Suprapubic skin (tissue), 4 donors: ENCODE measurements around the gene MYO16. TPM values are rescaled to one million over a fixed set of nuclear protein-coding genes. Genes with fewer than 3 reads are reported as not detected.

ENCODE experiments used
- DNase-seq, 2 donors: peaks; one replicate each; pipeline ENCODE4 v3.0.0-alpha.2; 2019; ENCODE audit warnings: low spot score in 2 of 2
- H3K27ac ChIP-seq: fragments of 200-600 bp; sonication (generic); one replicate; pipeline ENCODE4 v1.5.1; 2019
- H3K27me3 ChIP-seq: fragments of 200-600 bp; sonication (generic); one replicate; pipeline ENCODE4 v1.5.1; 2019
- H3K36me3 ChIP-seq: fragments of 200-600 bp; sonication (generic); one replicate; pipeline ENCODE4 v1.5.1; 2019
- H3K4me1 ChIP-seq: fragments of 200-600 bp; sonication (generic); one replicate; pipeline ENCODE4 v1.5.1; 2019
- H3K4me3 ChIP-seq: fragments of 200-600 bp; sonication (generic); one replicate; pipeline ENCODE4 v1.5.1; 2019; ENCODE audit warnings: mild to moderate bottlenecking
- H3K9me3 ChIP-seq: fragments of 200-600 bp; sonication (generic); one replicate; pipeline ENCODE4 v1.5.1; 2019
- EP300 ChIP-seq: sonication (generic); formaldehyde crosslinking; IDR thresholded peaks from one replicate; pipeline ENCODE4 v1.6.1; 2017; ENCODE audit warnings: antibody characterized with exemption
- POLR2A ChIP-seq, 2 donors: fragments of 450-650 bp; IDR thresholded peaks; one replicate each; pipeline ENCODE4 v1.6.1; 2017; ENCODE audit warnings: antibody characterized with exemption in 2 of 2, mild to moderate bottlenecking in 2 of 2, moderate library complexity in 2 of 2
- POLR2AphosphoS5 ChIP-seq, 3 donors: sonication (generic); formaldehyde crosslinking; IDR thresholded peaks; one replicate each; pipeline ENCODE4 v1.6.1; 2017; ENCODE audit warnings: antibody characterized with exemption in 3 of 3
- WGBS: methylation state at CpG from one replicate; pipeline ENCODE4 v1.1.5; 2018; 5-methylcytosine and 5-hydroxymethylcytosine counted together
- total RNA-seq, 4 donors: library from RNA; depleted of rRNA; stranded (reverse); fragments of >200 nt; gene quantifications; one replicate each; pipeline ENCODE4 v1.1.0, GENCODE V29; 2016
- TF ChIP-seq, protein P1 (sequence below), 2 donors: fragments of 200-600 bp in 1 of 2; fragments of 450-650 bp in 1 of 2; sonication (generic) in 1 of 2; IDR thresholded peaks; one replicate each; pipeline ENCODE4 v1.5.1; 2016 to 2019; ENCODE audit warnings: antibody characterized with exemption in 2 of 2, mild to moderate bottlenecking in 1 of 2, moderate library complexity in 1 of 2

MYO16 gene
- total RNA-seq, 4 donors from 2014 or later, result 0.08 to 0.98 (median 0.25) TPM

DNA sequence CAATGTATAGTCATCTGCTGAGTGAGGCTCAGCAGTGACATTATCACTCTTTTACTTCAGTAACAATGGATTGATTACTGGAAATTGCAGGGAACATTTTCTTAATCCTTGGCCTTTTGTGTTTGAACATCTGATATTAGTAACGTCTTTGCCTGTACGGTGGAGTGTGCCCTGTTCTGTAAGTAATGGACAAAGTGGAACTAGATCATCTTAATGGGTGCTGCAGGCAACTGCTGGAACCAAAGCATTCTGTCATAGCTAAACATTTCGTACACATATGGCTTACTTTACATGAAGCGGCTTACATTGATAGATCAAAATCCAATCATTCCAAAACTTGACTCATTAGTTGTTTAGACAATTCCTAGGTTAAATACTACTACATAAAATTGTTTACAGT is 114.1 kb downstream of the MYO16 start:
- WGBS, result 91% methylated on average over 4 of the region's 4 CpGs
- no peak for TF ChIP-seq EP300
- TF ChIP-seq POLR2AphosphoS5 (IDR thresholded peaks at IDR 0.05), result no peak
- TF ChIP-seq POLR2A (IDR thresholded peaks at IDR 0.05), result no peak
- TF ChIP-seq, protein P1, sequence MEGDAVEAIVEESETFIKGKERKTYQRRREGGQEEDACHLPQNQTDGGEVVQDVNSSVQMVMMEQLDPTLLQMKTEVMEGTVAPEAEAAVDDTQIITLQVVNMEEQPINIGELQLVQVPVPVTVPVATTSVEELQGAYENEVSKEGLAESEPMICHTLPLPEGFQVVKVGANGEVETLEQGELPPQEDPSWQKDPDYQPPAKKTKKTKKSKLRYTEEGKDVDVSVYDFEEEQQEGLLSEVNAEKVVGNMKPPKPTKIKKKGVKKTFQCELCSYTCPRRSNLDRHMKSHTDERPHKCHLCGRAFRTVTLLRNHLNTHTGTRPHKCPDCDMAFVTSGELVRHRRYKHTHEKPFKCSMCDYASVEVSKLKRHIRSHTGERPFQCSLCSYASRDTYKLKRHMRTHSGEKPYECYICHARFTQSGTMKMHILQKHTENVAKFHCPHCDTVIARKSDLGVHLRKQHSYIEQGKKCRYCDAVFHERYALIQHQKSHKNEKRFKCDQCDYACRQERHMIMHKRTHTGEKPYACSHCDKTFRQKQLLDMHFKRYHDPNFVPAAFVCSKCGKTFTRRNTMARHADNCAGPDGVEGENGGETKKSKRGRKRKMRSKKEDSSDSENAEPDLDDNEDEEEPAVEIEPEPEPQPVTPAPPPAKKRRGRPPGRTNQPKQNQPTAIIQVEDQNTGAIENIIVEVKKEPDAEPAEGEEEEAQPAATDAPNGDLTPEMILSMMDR (IDR thresholded peaks at IDR 0.05), result no peak
- no peaks in the 10 kb centered on the region for H3K36me3 ChIP-seq
- no peak overlapping the region for H3K4me3 ChIP-seq
- no peaks in the 10 kb centered on the region for H3K27me3 ChIP-seq
- DNase-seq, result no peak
- no peaks in the 10 kb centered on the region for H3K9me3 ChIP-seq
- H3K27ac ChIP-seq, result no peak overlapping the region
- no peaks in the 10 kb centered on the region for H3K4me1 ChIP-seq

DNA sequence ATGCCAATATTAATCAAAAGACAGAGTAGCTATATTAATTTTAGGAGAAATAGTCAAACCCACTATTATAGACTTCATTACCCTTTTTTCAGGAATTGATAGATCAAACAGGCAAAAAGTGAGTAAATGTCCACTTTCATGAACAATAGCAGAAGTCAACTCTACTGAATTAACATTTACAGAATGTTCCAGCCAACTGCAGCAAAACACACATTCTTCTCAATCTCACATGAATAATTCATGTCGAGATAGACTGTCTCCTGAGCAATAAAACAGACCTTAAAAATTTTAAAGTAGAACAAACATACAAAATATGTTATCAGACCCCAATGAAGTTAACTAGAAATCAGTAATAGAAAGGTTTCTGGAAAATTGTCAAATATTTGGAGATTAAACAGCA is 118.4 kb downstream of the MYO16 start:
- Histone ChIP-seq H3K9me3 (no peaks in the 10 kb centered on the region), H3K36me3 (no peaks in the 10 kb centered on the region), H3K27ac (no peak overlapping the region), H3K27me3 (no peaks in the 10 kb centered on the region), H3K4me3 (no peak overlapping the region), H3K4me1 (no peaks in the 10 kb centered on the region)
- DNase-seq, result no peak
- WGBS, result 68% methylated on average over 1 of the region's 1 CpG
- no peak for TF ChIP-seq POLR2A (IDR thresholded peaks at IDR 0.05)

DNA sequence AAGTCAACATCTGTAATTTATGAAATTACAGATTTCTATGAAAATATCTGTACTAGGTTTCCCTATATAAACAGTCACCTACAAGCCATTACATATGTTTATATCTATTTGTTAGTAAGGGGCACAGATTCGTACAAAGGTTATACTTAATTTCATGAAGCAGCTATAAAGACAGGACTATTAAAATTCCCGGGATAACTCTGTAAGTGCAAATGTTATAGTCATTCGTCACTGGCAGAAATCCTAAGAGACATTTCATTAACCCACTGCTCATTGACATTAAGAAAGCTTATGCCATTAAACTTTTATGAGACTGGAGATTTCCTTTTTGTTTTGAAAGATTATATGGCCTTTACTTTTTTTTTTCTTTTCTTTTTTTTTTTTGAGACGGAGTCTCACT is 122.9 kb downstream of the MYO16 start:
- Histone ChIP-seq H3K4me1 (no peaks in the 10 kb centered on the region), H3K9me3 (no peaks in the 10 kb centered on the region), H3K27ac (no peak overlapping the region), H3K27me3 (no peaks in the 10 kb centered on the region), H3K4me3 (no peak overlapping the region), H3K36me3 (no peaks in the 10 kb centered on the region)
- WGBS, result 72% methylated on average over 4 of the region's 4 CpGs
- no peak for TF ChIP-seq POLR2A (IDR thresholded peaks at IDR 0.05)
- no peak for TF ChIP-seq POLR2AphosphoS5 (IDR thresholded peaks at IDR 0.05)
- no peak for TF ChIP-seq EP300
- TF ChIP-seq, protein P1 (IDR thresholded peaks at IDR 0.05), result no peak
- no peak for DNase-seq

DNA sequence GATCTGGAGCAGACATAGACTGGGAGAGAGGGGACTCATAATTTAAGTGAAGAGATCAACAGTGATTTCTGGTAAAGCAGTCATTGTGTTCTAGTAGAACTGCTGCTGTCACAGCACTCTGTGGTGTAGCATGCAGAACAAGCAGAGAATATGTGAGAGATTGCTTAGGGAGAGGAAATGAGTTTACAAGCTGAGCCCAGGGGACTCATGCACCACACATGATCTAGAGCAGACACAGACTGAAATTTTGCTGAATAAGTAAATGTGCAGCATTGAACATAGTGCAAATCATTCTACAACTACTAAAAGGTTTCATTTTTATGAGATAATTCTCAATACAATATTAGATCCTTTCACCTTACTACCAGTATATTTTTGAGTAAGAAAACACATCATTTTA is 125.7 kb downstream of the MYO16 start:
- H3K36me3 ChIP-seq, result no peaks in the 10 kb centered on the region
- DNase-seq, result no peak
- TF ChIP-seq, protein P1 (IDR thresholded peaks at IDR 0.05), result no peak
- TF ChIP-seq EP300, result no peak
- TF ChIP-seq POLR2AphosphoS5 (IDR thresholded peaks at IDR 0.05), result no peak
- no peak for TF ChIP-seq POLR2A (IDR thresholded peaks at IDR 0.05)
- no peak overlapping the region for H3K4me3 ChIP-seq
- no peak overlapping the region for H3K27ac ChIP-seq
- H3K27me3 ChIP-seq, result no peaks in the 10 kb centered on the region
- H3K9me3 ChIP-seq, result no peaks in the 10 kb centered on the region
- no peaks in the 10 kb centered on the region for H3K4me1 ChIP-seq

DNA sequence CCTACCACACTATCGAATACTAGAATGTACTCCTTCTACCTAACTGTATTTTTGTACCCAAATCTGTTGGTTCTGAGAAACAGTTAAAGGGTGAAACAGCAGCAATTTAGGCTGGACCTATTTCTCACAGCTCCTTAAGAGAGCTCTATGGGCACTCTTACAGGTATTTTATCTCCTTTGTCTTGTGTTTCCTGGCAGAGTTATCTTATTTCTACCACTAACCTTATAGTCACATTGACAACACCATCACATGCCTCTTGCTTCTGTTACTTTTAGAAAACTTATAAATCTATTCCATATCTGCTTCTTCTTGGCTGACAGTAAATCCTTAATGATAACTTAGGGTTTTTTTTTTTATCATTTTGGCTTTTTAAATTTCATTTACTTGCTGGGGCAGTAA is 130.7 kb downstream of the MYO16 start:
- Histone ChIP-seq H3K36me3 (no peaks in the 10 kb centered on the region), H3K4me1 (no peaks in the 10 kb centered on the region), H3K27me3 (no peaks in the 10 kb centered on the region), H3K4me3 (no peak overlapping the region), H3K27ac (no peak overlapping the region), H3K9me3 (no peaks in the 10 kb centered on the region)
- DNase-seq, result no peak
- TF ChIP-seq POLR2A (IDR thresholded peaks at IDR 0.05) (no peak), EP300 (no peak), POLR2AphosphoS5 (IDR thresholded peaks at IDR 0.05) (no peak)
- TF ChIP-seq, protein P1 (IDR thresholded peaks at IDR 0.05), result no peak
- WGBS, result 91% methylated on average over 1 of the region's 1 CpG

DNA sequence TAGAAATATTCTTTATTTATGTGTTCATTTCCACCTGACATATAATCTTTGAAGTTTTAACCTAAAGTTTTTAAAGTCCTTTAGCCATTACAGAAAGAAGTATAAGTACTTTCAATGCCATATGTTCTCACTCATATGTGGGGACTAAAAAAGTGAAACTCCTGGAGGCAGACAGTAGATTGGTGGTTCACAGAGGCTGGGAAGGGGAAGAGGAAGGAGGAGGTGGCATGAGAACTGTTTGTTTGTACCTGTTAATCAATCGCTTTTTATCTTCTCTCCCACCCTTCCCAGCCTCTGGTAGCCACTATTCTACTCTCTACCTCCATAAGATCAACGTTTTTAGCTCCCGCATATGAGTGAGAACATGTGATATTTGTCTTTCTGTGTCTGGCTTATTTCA is 131.1 kb downstream of the MYO16 start:
- WGBS, result 50% methylated on average over 3 of the region's 3 CpGs
- no peak overlapping the region for H3K27ac ChIP-seq
- no peak overlapping the region for H3K4me3 ChIP-seq
- no peaks in the 10 kb centered on the region for H3K9me3 ChIP-seq
- no peaks in the 10 kb centered on the region for H3K4me1 ChIP-seq
- no peaks in the 10 kb centered on the region for H3K36me3 ChIP-seq
- TF ChIP-seq POLR2AphosphoS5 (IDR thresholded peaks at IDR 0.05), result no peak
- TF ChIP-seq, protein P1 (IDR thresholded peaks at IDR 0.05), result no peak
- TF ChIP-seq EP300, result no peak
- no peak for TF ChIP-seq POLR2A (IDR thresholded peaks at IDR 0.05)
- no peak for DNase-seq
- H3K27me3 ChIP-seq, result no peaks in the 10 kb centered on the region
